IMR-90 (cell line): ENCODE results near the gene AHCYL2. TPM values are rescaled to one million over a fixed set of nuclear protein-coding genes. Genes with fewer than 3 reads are reported as not detected.
A peak's percentile ranks its signal among the peaks of the same experiment; 100 is the strongest.

Source experiments
- ATAC-seq: fragments of 200-7000 bp; cut with Tn5 transposase; 2 replicates; pipeline ENCODE4 v1.9.1; 2020; ENCODE audit warnings: low read depth, mild to moderate bottlenecking, moderate library complexity
- BruUV-seq: library from RNA; stranded (reverse); fragments of 400-500 nt; replicated peaks from 2 replicates; lab custom pipeline; 2021; lab: Mats Ljungman, UMichigan
- CTCF ChIA-PET: fragments of 300-600 bp; formaldehyde crosslinking; extraction: SDS; loops from one replicate; lab custom pipeline; 2021; ENCODE audit warnings: antibody characterized with exemption; lab: Yijun Ruan, JAX
- POLR2A ChIA-PET: fragments of 300-600 bp; sonication (Branson Sonifier 250); formaldehyde crosslinking; loops from one replicate; lab custom pipeline; 2022; ENCODE audit warnings: antibody characterized with exemption; ENCODE audit not compliant: unreplicated experiment; lab: Charles Lee
- DNase-seq: peaks from one replicate; pipeline ENCODE4 v3.0.0; 2013
- H2AFZ ChIP-seq: replicated peaks from 2 replicates; pipeline ENCODE3; 2013; ENCODE audit warnings: low read length, mild to moderate bottlenecking; ENCODE audit not compliant: poor library complexity
- H2AK5ac ChIP-seq: 2 replicates; pipeline ENCODE4 v1.6.1; 2013; ENCODE audit warnings: low read depth, low read length, inconsistent platforms
- H2AK9ac ChIP-seq: replicated peaks from 2 replicates; pipeline ENCODE3; 2013; ENCODE audit warnings: mild to moderate bottlenecking, low read depth, low read length, moderate library complexity; ENCODE audit not compliant: poor library complexity
- H2BK120ac ChIP-seq: 2 replicates; pipeline ENCODE4 v1.6.1; 2013; ENCODE audit warnings: low read depth, low read length, inconsistent platforms
- H2BK15ac ChIP-seq: 3 replicates; pipeline ENCODE4 v1.6.1; 2013; ENCODE audit warnings: low read depth, low read length, inconsistent platforms
- H2BK20ac ChIP-seq: 2 replicates; pipeline ENCODE4 v1.6.1; 2013; ENCODE audit warnings: low read depth, mild to moderate bottlenecking, inconsistent platforms, low read length, moderate library complexity
- H2BK5ac ChIP-seq: 2 replicates; pipeline ENCODE4 v1.6.1; 2013; ENCODE audit warnings: mild to moderate bottlenecking, low read depth, low read length, inconsistent platforms; ENCODE audit not compliant: poor library complexity, severe bottlenecking
- H3K14ac ChIP-seq: replicated peaks from 2 replicates; pipeline ENCODE4 v1.6.1; 2013; ENCODE audit warnings: low read depth, low read length, inconsistent platforms
- H3K18ac ChIP-seq: 2 replicates; pipeline ENCODE4 v1.6.1; 2013; ENCODE audit warnings: low read depth, low read length, control low read depth
- H3K23ac ChIP-seq: 2 replicates; pipeline ENCODE4 v1.6.1; 2013; ENCODE audit warnings: low read depth, low read length, inconsistent platforms
- H3K27ac ChIP-seq: 2 replicates; pipeline ENCODE4 v1.5.1; 2013; ENCODE audit warnings: mild to moderate bottlenecking, control low read depth, low read length; ENCODE audit not compliant: insufficient read depth
- H3K27me3 ChIP-seq: 2 replicates; pipeline ENCODE4 v1.6.1; 2013; ENCODE audit warnings: low read length; ENCODE audit not compliant: control insufficient read depth, insufficient read depth
- H3K36me3 ChIP-seq: 2 replicates; pipeline ENCODE4 v1.6.1; 2013; ENCODE audit warnings: low read length, mixed read lengths; ENCODE audit not compliant: control insufficient read depth, insufficient read depth
- H3K4ac ChIP-seq: 2 replicates; pipeline ENCODE4 v1.6.1; 2013; ENCODE audit warnings: low read depth, low read length, inconsistent platforms
- H3K4me1 ChIP-seq: 2 replicates; pipeline ENCODE4 v1.6.1; 2013; ENCODE audit warnings: low read length, mixed read lengths; ENCODE audit not compliant: control insufficient read depth, insufficient read depth
- H3K4me2 ChIP-seq: 2 replicates; pipeline ENCODE4 v1.6.1; 2013; ENCODE audit warnings: low read depth, mild to moderate bottlenecking, control low read depth, low read length, moderate library complexity
- H3K4me3 ChIP-seq: 2 replicates; pipeline ENCODE4 v1.5.1; 2013; ENCODE audit warnings: low read depth, mild to moderate bottlenecking, control low read depth, low read length, moderate library complexity; ENCODE audit not compliant: insufficient read depth
- H3K56ac ChIP-seq: 2 replicates; pipeline ENCODE4 v1.6.1; 2013; ENCODE audit warnings: low read length, inconsistent platforms; ENCODE audit not compliant: insufficient read depth; ENCODE audit errors: extremely low read depth
- H3K79me1 ChIP-seq, 2 experiments: 2 replicates each; pipeline ENCODE4 v1.6.1; 2013; ENCODE audit warnings: low read length in 2 of 2, inconsistent platforms in 1 of 2, low read depth in 1 of 2
- H3K9ac ChIP-seq: 2 replicates; pipeline ENCODE4 v1.6.1; 2013; ENCODE audit warnings: low read depth, low read length, control low read depth
- H3K9me1 ChIP-seq: 2 replicates; pipeline ENCODE4 v1.6.1; 2013; ENCODE audit warnings: low read length, inconsistent platforms; ENCODE audit not compliant: insufficient read depth
- H3K9me3 ChIP-seq: 2 replicates; pipeline ENCODE4 v1.6.1; 2013; ENCODE audit warnings: low read length; ENCODE audit not compliant: control insufficient read depth, insufficient read depth
- H4K20me1 ChIP-seq: 2 replicates; pipeline ENCODE4 v1.6.1; 2013; ENCODE audit warnings: low read length, inconsistent platforms; ENCODE audit not compliant: insufficient read depth
- H4K5ac ChIP-seq: 2 replicates; pipeline ENCODE4 v1.6.1; 2013; ENCODE audit warnings: mild to moderate bottlenecking, low read depth, low read length, control low read depth
- H4K8ac ChIP-seq, 2 experiments: 2 replicates each; pipeline ENCODE4 v1.6.1; 2013; ENCODE audit warnings: low read depth in 2 of 2, low read length in 2 of 2, control low read depth in 1 of 2, inconsistent platforms in 1 of 2
- H4K91ac ChIP-seq: 2 replicates; pipeline ENCODE4 v1.6.1; 2013; ENCODE audit warnings: low read depth, low read length, inconsistent platforms; ENCODE audit not compliant: insufficient read depth
- FOS ChIP-seq: fragments of 150-350 bp; IDR thresholded peaks from 2 replicates; pipeline ENCODE4 v1.6.1; 2016; ENCODE audit warnings: low read depth, low read length
- MAFK ChIP-seq: IDR thresholded peaks from 2 replicates; pipeline ENCODE4 v1.6.1; 2012; ENCODE audit warnings: low read depth, low read length, improper control_type of control experiment
- MXI1 ChIP-seq: IDR thresholded peaks from 2 replicates; pipeline ENCODE4 v1.6.1; 2012; ENCODE audit warnings: low read depth, mild to moderate bottlenecking, low read length, moderate library complexity, borderline replicate concordance
- WGBS, 2 experiments: methylation state at CpG; one replicate each; pipeline versions ENCODE4 v1.1.5 to v1.1.7; 2013; ENCODE audit warnings: missing lambda C conversion rate in 2 of 2; ENCODE audit not compliant: insufficient read length in 1 of 2; ENCODE audit errors: extremely low coverage in 2 of 2; 5-methylcytosine and 5-hydroxymethylcytosine counted together
- dilution Hi-C: fragments of 300-500 bp; cut with HindIII; formaldehyde crosslinking; loops from one replicate; pipeline ENCODE4 v1.14.3; 2018; ENCODE audit warnings: low sequenced_read_pairs; ENCODE audit not compliant: unreplicated experiment
- in situ Hi-C: fragments of 300-500 bp; cut with MboI; formaldehyde crosslinking; loops from 3 replicates; pipeline ENCODE4 v1.14.3; 2019; ENCODE audit warnings: low sequenced_read_pairs, inconsistent platforms, mixed read lengths
- intact Hi-C: fragments of 100-400 bp; cut with micrococcal nuclease; formaldehyde crosslinking; loops from 2 replicates; pipeline ENCODE4 v1.10.0; 2022
- polyA plus RNA-seq, 3 experiments: library from polyadenylated mRNA; depleted of rRNA; stranded (reverse); fragments of >200 nt; gene quantifications; 2 replicates each; pipeline ENCODE4 v1.2.3, GENCODE V29; 2012; ENCODE audit warnings: low replicate concordance in 1 of 3
- total RNA-seq: library from RNA; depleted of rRNA; stranded (reverse); fragments of >200 nt; gene quantifications from 2 replicates; pipeline ENCODE4 v1.2.3, GENCODE V29; 2012

AHCYL2 gene
- total and polyA plus RNA-seq, 2 of the 4 experiments (the other 2 are of a cell fraction), result 5.7 to 7.6 TPM

DNA sequence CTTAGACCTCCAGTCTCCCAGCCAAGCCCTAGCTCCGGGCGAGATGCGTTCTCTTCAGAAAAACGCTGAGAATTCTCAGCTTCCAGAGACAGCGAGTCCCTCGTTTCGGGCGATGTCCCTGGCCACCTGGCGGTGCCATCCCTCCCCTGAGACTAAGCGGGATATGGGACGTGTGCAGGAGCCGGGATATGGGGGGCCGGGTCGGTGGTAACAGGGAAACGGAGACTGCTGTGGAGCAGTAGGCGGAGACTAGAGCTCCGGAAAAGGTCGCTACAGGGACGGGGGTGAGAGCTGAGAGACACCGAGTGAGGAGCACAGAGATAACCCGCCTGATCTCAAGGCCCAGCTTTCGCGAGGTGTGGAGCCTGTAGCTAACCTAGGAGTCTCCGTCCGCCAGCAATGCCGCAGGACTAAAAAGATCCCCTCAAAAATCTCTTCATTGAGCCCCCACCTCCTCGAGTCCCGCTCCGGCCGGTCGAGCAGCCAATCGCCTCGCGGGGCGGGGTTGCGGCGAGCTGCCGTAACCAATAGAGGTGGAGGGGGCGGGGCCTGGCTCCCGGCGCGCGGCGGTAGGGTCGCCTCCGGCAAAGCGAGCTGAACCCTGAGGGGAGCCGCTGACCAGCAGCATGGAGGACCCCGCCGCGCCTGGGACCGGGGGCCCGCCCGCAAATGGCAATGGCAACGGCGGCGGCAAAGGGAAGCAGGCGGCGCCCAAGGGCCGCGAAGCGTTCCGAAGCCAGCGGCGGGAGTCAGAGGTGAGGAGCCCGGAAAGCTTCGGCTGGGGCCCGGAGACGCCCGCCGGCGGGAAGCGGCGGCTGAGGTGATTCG lies 209.2 kb downstream of the AHCYL2 start, which contains the start of gene STRIP2:
STRIP2 (plus strand) TSS at position 586 of the 828 bp plus-strand sequence; CDS start at position 627, 41 bp downstream.
- TF ChIP-seq MXI1 (0 out of 2 replicates have a peak, but pooled peaks have one; percentile 40), FOS (peak; percentile 31; the same call in 1 of the 2 replicates), MAFK (no peak)
- H3K27ac ChIP-seq, result no peak within 1 kb of the TSS; the same call in 1 of the 2 replicates

More for the DNA sequence above, 209.2 kb downstream of the AHCYL2 start, which contains the start of gene STRIP2:
- H3K9ac ChIP-seq, result peak within 1 kb of the TSS; percentile 38
- H3K4me2 ChIP-seq, result peak within 1 kb of the TSS; percentile 85
- dilution Hi-C loops (no loop called here), in situ Hi-C loops (no loop called here), intact Hi-C loops (loop anchor here (5.0 kb wide), 1 partner anchor 47 kb away; no protein-coding TSS in a partner anchor)
- no peak within 1 kb of the TSS for H2BK5ac ChIP-seq
- POLR2A ChIA-PET, result interaction anchor here (0.7 kb wide), 1 partner anchor 61 kb away, joined by 3 read pairs; no protein-coding TSS in a partner anchor
- DNase-seq, result peak; percentile 67
- H3K4ac ChIP-seq, result 0 out of 2 replicates have a peak within 1 kb of the TSS, but pooled peaks have one; percentile 34
- no peak within 1 kb of the TSS for H4K91ac ChIP-seq
- peak within 1 kb of the TSS; percentile 59 for H2AK9ac ChIP-seq
- no peaks in the 10 kb centered on the region for H3K9me1 ChIP-seq
- peak within 1 kb of the TSS in 1 of 2 experiments; percentile 42; a peak in 1 of 4 replicates for H4K8ac ChIP-seq
- no peaks in the 10 kb centered on the region for H3K36me3 ChIP-seq
- H3K23ac ChIP-seq, result peak within 1 kb of the TSS; percentile 84
- peaks cover 0 to 9% of the 10 kb centered on the region in 2 experiments; a peak in 1 of 4 replicates for H3K79me1 ChIP-seq
- 0% methylated on average over 32 of the region's 75 CpGs; no CpG with 5 or more reads in 1 of the 2 experiments for WGBS, 2 experiments
- no TSS peak for BruUV-seq
- ATAC-seq, result peak; percentile 98
- H4K20me1 ChIP-seq, result no peaks in the 10 kb centered on the region
- H2BK15ac ChIP-seq, result no peak within 1 kb of the TSS
- H3K27me3 ChIP-seq, result peaks cover 8% of the 10 kb centered on the region
- H4K5ac ChIP-seq, result no peak within 1 kb of the TSS
- H3K14ac ChIP-seq, result peak within 1 kb of the TSS; percentile 51; the same call in 1 of the 2 replicates
- no peak within 1 kb of the TSS for H2AK5ac ChIP-seq
- CTCF ChIA-PET, result interaction anchor here (0.6 to 2.0 kb wide), 6 partner anchors 13 to 1953 kb away, joined by 3 to 5 read pairs (median 3); no protein-coding TSS in a partner anchor
- H3K18ac ChIP-seq, result no peak within 1 kb of the TSS
- peak within 1 kb of the TSS; percentile 69 for H3K4me3 ChIP-seq
- no peak within 1 kb of the TSS for H2BK20ac ChIP-seq
- H2BK120ac ChIP-seq, result no peak within 1 kb of the TSS
- peaks cover 2% of the 10 kb centered on the region; the same call in 1 of the 2 replicates for H3K4me1 ChIP-seq
- H3K56ac ChIP-seq, result peak within 1 kb of the TSS; percentile 41; the same call in 1 of the 2 replicates
- H2AFZ ChIP-seq, result peak within 1 kb of the TSS; percentile 89
- H3K9me3 ChIP-seq, result no peaks in the 10 kb centered on the region
